Lung (tissue), 12 donors: Measurements from ENCODE around the gene TDRD5. TPM values are rescaled to one million over a fixed set of nuclear protein-coding genes. Genes with fewer than 3 reads are reported as not detected.

Source experiments
- ATAC-seq: fragments of 200-7000 bp; cut with Tn5 transposase; one replicate; pipeline ENCODE4 v1.9.1; 2020; ENCODE audit warnings: moderate number of reproducible peaks; ENCODE audit not compliant: insufficient read depth, low FRiP score
- DNase-seq, 3 donors: peaks; one replicate each; pipeline ENCODE4 v3.0.0-alpha.2; 2013 to 2017
- H3K27ac ChIP-seq, 2 donors: one replicate each; pipeline ENCODE4 v1.5.1; 2013; ENCODE audit warnings: mild to moderate bottlenecking in 2 of 2, moderate library complexity in 2 of 2, control low read depth in 1 of 2, inconsistent platforms in 1 of 2, low read depth in 1 of 2, low read length in 1 of 2
- H3K27me3 ChIP-seq, 3 donors: one replicate each; pipeline ENCODE4 v1.5.1; 2013; ENCODE audit warnings: low read length in 2 of 3; ENCODE audit not compliant: control insufficient read depth in 3 of 3, insufficient read depth in 3 of 3
- H3K36me3 ChIP-seq, 4 donors: one replicate each; pipeline ENCODE4 v1.5.1; 2013; ENCODE audit warnings: low read length in 4 of 4, mild to moderate bottlenecking in 1 of 4, moderate library complexity in 1 of 4; ENCODE audit not compliant: control insufficient read depth in 4 of 4, insufficient read depth in 4 of 4
- H3K4me1 ChIP-seq, 5 donors: one replicate each; pipeline ENCODE4 v1.5.1; 2013; ENCODE audit warnings: low read length in 5 of 5, mild to moderate bottlenecking in 2 of 5, moderate library complexity in 1 of 5; ENCODE audit not compliant: control insufficient read depth in 5 of 5, insufficient read depth in 5 of 5
- H3K4me3 ChIP-seq: one replicate; pipeline ENCODE4 v1.5.1; 2013; ENCODE audit warnings: mild to moderate bottlenecking, control low read depth, moderate library complexity
- H3K9ac ChIP-seq, 2 donors: one replicate each; pipeline ENCODE4 v1.5.1; 2013; ENCODE audit warnings: low read length in 2 of 2, control low read depth in 1 of 2; ENCODE audit not compliant: insufficient read depth in 1 of 2
- H3K9me3 ChIP-seq, 4 donors: one replicate each; pipeline ENCODE4 v1.5.1; 2013; ENCODE audit warnings: low read length in 3 of 4, mild to moderate bottlenecking in 1 of 4, moderate library complexity in 1 of 4; ENCODE audit not compliant: control insufficient read depth in 4 of 4, insufficient read depth in 3 of 4
- WGBS, 2 donors: extraction: QIAGEN DNeasy Blood & Tissue Kit; methylation state at CpG; one replicate each; pipeline ENCODE4 v1.1.7; 2013; 5-methylcytosine and 5-hydroxymethylcytosine counted together
- polyA plus RNA-seq, 2 donors: library from polyadenylated mRNA; stranded (reverse); fragments of 200-250 nt; gene quantifications; one replicate each; pipeline ENCODE4 v1.2.1, GENCODE V29; 2013
- total RNA-seq, 2 donors: library from RNA; depleted of rRNA in 1 of 2; stranded (reverse); fragments of >200 nt in 1 of 2; gene quantifications; one replicate each; pipeline ENCODE4 v1.2.1, GENCODE V29; 2014 to 2021
- TF ChIP-seq, protein P1 (sequence below): IDR thresholded peaks from 2 replicates; pipeline ENCODE4 v1.5.1; 2012; ENCODE audit warnings: mild to moderate bottlenecking; ENCODE audit errors: control extremely low read depth, extremely low read depth
- donor health status: control.
- donor health status: control.
- donor health status: Bipolar disorder and iron deficiency.
- donor health status: healthy.
- donor health status: DM: yes; HTN: yes; CAD: no.

The TDRD5 gene
- total and polyA plus RNA-seq, 4 donors: 0.05 to 0.37 (median 0.15) TPM

GRCh38 chr1:179576509-179576908, 15.1 kb upstream of the TDRD5 start:
- Histone ChIP-seq H3K27me3 (peaks cover 10 to 53% (median 32%) of the 10 kb centered on the region in 3 donors), H3K9ac (no peak overlapping the region), H3K27ac (no peak overlapping the region), H3K4me1 (no peaks in the 10 kb centered on the region), H3K4me3 (no peak overlapping the region), H3K36me3 (no peaks in the 10 kb centered on the region), H3K9me3 (peaks cover 0 to 10% (median 0%) of the 10 kb centered on the region in 4 donors)
- TF ChIP-seq, protein P1, sequence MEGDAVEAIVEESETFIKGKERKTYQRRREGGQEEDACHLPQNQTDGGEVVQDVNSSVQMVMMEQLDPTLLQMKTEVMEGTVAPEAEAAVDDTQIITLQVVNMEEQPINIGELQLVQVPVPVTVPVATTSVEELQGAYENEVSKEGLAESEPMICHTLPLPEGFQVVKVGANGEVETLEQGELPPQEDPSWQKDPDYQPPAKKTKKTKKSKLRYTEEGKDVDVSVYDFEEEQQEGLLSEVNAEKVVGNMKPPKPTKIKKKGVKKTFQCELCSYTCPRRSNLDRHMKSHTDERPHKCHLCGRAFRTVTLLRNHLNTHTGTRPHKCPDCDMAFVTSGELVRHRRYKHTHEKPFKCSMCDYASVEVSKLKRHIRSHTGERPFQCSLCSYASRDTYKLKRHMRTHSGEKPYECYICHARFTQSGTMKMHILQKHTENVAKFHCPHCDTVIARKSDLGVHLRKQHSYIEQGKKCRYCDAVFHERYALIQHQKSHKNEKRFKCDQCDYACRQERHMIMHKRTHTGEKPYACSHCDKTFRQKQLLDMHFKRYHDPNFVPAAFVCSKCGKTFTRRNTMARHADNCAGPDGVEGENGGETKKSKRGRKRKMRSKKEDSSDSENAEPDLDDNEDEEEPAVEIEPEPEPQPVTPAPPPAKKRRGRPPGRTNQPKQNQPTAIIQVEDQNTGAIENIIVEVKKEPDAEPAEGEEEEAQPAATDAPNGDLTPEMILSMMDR: no peak
- 14 to 26% methylated on average over 5 of the region's 5 CpGs for WGBS, 2 donors
- ATAC-seq: no peak
- no peak for DNase-seq

DNA sequence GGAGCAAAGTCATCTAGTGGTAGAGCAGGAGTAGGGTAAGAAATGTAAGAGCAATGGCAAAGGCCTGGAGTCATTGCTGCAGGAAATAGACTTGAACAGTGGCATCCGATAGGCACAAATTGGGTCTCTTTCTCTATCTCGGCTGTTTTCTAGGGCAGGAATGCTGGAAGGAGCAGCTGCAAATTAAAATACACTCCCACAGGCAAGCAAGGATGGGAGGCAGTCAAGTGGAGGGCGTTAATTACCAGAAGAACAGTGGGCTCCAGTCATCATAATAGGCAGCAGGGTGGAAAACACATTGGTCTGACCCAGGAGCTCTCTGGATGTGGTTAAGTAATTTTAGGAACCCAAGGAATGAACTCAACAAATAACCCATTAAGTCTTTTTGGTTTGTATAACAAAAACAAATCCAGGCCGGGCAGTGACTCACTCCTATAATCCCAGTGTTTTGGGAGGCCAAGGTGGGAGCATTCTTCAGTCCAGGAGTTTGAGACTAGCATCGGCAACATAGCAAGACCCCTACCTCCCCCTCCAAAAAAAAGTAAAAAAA, 7.8 kb upstream of the TDRD5 start:
- TF ChIP-seq, protein P1: no peak
- WGBS, 2 donors: 83 to 95% methylated on average over 5 of the region's 5 CpGs
- H3K27ac ChIP-seq: no peak overlapping the region
- peaks cover 0 to 19% (median 0%) of the 10 kb centered on the region in 4 donors for H3K9me3 ChIP-seq
- ATAC-seq (no peak), DNase-seq (no peak)
- no peaks in the 10 kb centered on the region for H3K36me3 ChIP-seq
- no peak overlapping the region for H3K4me3 ChIP-seq
- peaks cover 0 to 9% (median 7%) of the 10 kb centered on the region in 3 donors for H3K27me3 ChIP-seq
- H3K4me1 ChIP-seq: peaks cover 0 to 4% (median 2%) of the 10 kb centered on the region in 5 donors
- H3K9ac ChIP-seq: no peak overlapping the region

- Histone ChIP-seq H3K9ac (peak overlapping the region; percentile 25 to 63), H3K27me3 (peaks cover 0 to 14% (median 2%) of the 10 kb centered on the region in 3 donors), H3K36me3 (no peaks in the 10 kb centered on the region), H3K4me3 (no peak overlapping the region), H3K27ac (peak overlapping the region in 1 of 2 donors; percentile 12), H3K9me3 (peaks cover 0 to 20% (median 0%) of the 10 kb centered on the region in 4 donors), H3K4me1 (peaks cover 0 to 4% (median 2%) of the 10 kb centered on the region in 5 donors)
- TF ChIP-seq, protein P1: no peak
- 5 to 6% methylated on average over 56 to 60 of the region's 60 CpGs for whole genome bisulfite sequencing, 2 donors
- ATAC-seq (peak; percentile 73), DNase-seq (peak; percentile 77 to 82 (median 81))
Measured at GRCh38 chr1:179586107-179586823, 5.4 kb upstream of the TDRD5 start.
